ENCODE results near the gene AIG1.
"Not testable (repeated sequence)": the region's sequence is repeated elsewhere in the genome, so short reads cannot be mapped to it uniquely, and the experiment has no call there.

Gene AIG1

DNA sequence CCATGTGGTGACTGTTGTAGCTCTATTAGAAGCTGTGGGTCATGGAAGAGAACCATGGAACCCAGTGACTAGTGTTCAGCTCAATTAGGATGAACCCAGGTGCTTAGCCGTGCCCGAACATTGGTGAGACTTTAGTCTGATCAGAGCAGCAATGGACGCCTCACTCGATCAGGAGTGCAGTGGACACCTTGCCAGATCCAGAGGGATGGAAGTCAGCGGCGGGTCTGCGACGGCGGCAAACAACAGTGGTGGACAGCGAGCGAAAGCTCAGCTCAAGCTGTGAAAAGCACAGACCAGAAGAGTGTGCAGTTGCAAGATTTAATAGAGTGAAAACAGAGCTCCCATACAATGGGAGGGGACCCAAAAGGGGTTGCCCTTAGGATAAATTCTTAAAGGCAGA, 26.6 kb downstream of the AIG1 start:
- not testable (repeated sequence) for H3K9me2 ChIP-seq (replicated peaks; ENCODE audit: insufficient read depth, low read length); DNase-seq; H4K20me1 ChIP-seq (ENCODE audit: insufficient read depth, low read length); H3K27ac ChIP-seq (ENCODE audit: low read length); H3K79me2 ChIP-seq (ENCODE audit: low read length); H3K27me3 ChIP-seq (replicated peaks; ENCODE audit: insufficient read depth, low read length); H3K9ac ChIP-seq (ENCODE audit: low read length); H3F3A ChIP-seq (ENCODE audit: insufficient read depth, low read length); H3K9me3 ChIP-seq (replicated peaks; ENCODE audit: insufficient read depth, low read length); H3K36me3 ChIP-seq (replicated peaks; ENCODE audit: insufficient read depth, low read length); H3K4me2 ChIP-seq (ENCODE audit: low read depth, low read length); H3K4me3 ChIP-seq (ENCODE audit: low read length); H3K4me1 ChIP-seq (ENCODE audit: low read length); H2AFZ ChIP-seq (ENCODE audit: low read length)

DNA sequence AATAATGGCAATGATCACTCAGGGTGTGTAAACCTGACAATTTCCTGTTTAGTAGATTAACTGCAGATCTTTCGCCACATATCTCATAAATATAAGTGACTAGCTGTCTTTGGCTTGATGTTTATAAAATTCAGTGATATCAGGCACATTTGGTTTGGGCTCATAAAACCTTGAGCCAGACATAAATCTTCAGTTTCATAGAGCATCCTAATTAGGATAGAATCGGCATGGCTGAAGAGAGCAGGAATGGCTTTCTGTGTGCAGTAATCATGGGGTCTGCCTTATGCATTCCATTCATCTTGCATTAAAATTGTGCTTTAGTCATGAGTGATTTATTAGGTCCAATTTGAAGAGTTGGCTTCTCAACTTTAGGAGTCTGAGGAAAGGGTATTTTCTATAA, 27.2 kb downstream of the AIG1 start:
- no peaks in the 10 kb centered on the region for H3K36me3 ChIP-seq (replicated peaks; ENCODE audit: insufficient read depth, low read length)
- no peaks in the 10 kb centered on the region for H4K20me1 ChIP-seq (ENCODE audit: insufficient read depth, low read length)
- no peak overlapping the region for H3K9ac ChIP-seq (ENCODE audit: low read length)
- H3K4me1 ChIP-seq (ENCODE audit: low read length), result no peaks in the 10 kb centered on the region
- H3K9me2 ChIP-seq (replicated peaks; ENCODE audit: insufficient read depth, low read length), result no peaks in the 10 kb centered on the region
- H3K27ac ChIP-seq (ENCODE audit: low read length), result no peak overlapping the region
- no peaks in the 10 kb centered on the region for H3F3A ChIP-seq (ENCODE audit: insufficient read depth, low read length)
- H3K9me3 ChIP-seq (replicated peaks; ENCODE audit: insufficient read depth, low read length), result no peaks in the 10 kb centered on the region
- no peak for DNase-seq
- no peaks in the 10 kb centered on the region for H3K27me3 ChIP-seq (replicated peaks; ENCODE audit: insufficient read depth, low read length)
- no peak overlapping the region for H2AFZ ChIP-seq (ENCODE audit: low read length)
- TF ChIP-seq, protein P1, sequence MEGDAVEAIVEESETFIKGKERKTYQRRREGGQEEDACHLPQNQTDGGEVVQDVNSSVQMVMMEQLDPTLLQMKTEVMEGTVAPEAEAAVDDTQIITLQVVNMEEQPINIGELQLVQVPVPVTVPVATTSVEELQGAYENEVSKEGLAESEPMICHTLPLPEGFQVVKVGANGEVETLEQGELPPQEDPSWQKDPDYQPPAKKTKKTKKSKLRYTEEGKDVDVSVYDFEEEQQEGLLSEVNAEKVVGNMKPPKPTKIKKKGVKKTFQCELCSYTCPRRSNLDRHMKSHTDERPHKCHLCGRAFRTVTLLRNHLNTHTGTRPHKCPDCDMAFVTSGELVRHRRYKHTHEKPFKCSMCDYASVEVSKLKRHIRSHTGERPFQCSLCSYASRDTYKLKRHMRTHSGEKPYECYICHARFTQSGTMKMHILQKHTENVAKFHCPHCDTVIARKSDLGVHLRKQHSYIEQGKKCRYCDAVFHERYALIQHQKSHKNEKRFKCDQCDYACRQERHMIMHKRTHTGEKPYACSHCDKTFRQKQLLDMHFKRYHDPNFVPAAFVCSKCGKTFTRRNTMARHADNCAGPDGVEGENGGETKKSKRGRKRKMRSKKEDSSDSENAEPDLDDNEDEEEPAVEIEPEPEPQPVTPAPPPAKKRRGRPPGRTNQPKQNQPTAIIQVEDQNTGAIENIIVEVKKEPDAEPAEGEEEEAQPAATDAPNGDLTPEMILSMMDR (IDR thresholded peaks at IDR 0.05; ENCODE audit: low read length), result no peak
- H3K79me2 ChIP-seq (ENCODE audit: low read length), result no peaks in the 10 kb centered on the region
- no peak overlapping the region for H3K4me3 ChIP-seq (ENCODE audit: low read length)
- no peak overlapping the region for H3K4me2 ChIP-seq (ENCODE audit: low read depth, low read length)

DNA sequence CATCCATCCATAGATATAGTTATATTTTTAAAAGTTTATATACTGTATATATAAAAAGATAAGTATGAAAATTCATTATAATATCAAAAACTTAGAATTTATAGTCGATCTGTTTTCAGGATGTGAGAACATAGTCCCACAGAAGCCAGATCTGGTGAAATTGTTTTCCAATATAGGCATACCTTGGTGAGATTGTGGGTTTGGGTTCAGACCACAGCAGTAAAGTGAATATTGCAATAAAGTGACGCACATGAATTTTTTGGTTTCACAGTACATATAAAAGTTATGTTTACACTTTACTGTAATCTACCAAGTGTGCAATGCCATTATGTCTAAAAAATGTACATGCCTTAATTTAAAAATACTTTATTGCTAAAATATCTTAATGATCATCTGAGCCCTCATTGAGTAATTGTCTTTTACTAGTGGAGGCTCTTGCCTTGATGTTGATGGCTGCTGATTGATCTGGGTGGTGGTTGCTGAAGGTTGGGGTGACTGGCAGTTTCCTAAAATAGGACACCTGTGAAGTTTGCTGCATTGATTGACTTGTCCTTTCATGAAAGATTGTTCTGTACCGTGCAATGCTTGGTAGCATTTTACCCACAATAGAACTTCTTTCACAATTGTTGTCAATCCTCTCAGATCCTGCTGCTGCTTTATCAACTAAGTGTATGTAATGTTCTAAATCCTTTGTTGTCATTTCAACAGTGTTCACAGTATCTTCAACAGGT, 29.8 kb downstream of the AIG1 start:
- H3K4me1 ChIP-seq (ENCODE audit: low read length), result no peaks in the 10 kb centered on the region
- no peak for DNase-seq
- H3K79me2 ChIP-seq (ENCODE audit: low read length), result no peaks in the 10 kb centered on the region
- no peaks in the 10 kb centered on the region for H3K9me2 ChIP-seq (replicated peaks; ENCODE audit: insufficient read depth, low read length)
- H3K36me3 ChIP-seq (replicated peaks; ENCODE audit: insufficient read depth, low read length), result no peaks in the 10 kb centered on the region
- H3K9ac ChIP-seq (ENCODE audit: low read length), result no peak overlapping the region
- no peaks in the 10 kb centered on the region for H3K9me3 ChIP-seq (replicated peaks; ENCODE audit: insufficient read depth, low read length)
- H3K4me2 ChIP-seq (ENCODE audit: low read depth, low read length), result no peak overlapping the region
- no peaks in the 10 kb centered on the region for H4K20me1 ChIP-seq (ENCODE audit: insufficient read depth, low read length)
- H2AFZ ChIP-seq (ENCODE audit: low read length), result no peak overlapping the region
- H3K4me3 ChIP-seq (ENCODE audit: low read length), result no peak overlapping the region
- H3F3A ChIP-seq (ENCODE audit: insufficient read depth, low read length), result no peaks in the 10 kb centered on the region
- H3K27ac ChIP-seq (ENCODE audit: low read length), result no peak overlapping the region
- no peak for TF ChIP-seq EZH2phosphoT487 (IDR thresholded peaks at IDR 0.05; ENCODE audit: low read length)
- TF ChIP-seq EZH2 (optimal IDR thresholded peaks at IDR 0.05; ENCODE audit: low read depth, low read length), result no peak
- TF ChIP-seq, protein P1 (IDR thresholded peaks at IDR 0.05; ENCODE audit: low read length), result no peak
- no peaks in the 10 kb centered on the region for H3K27me3 ChIP-seq (replicated peaks; ENCODE audit: insufficient read depth, low read length)

DNA sequence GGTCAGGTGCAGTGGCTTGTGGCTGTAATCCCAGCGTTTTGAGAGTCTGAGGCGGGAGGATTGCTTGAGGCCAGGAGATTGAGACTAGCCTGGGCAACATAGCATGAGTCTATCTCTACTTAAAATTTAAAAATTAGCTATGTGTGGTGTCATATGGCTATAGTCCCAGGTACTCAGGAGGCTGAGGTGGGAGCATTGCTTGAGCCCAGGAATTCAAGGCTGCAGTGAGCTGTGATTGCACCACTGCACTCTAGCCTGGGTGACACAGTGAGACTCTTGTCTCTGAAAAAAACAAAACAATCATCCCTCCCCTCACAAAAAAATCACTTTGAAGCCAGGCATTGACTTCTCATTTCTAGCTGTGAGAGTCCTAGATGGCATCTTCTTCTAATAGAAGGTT, 32.1 kb downstream of the AIG1 start:
- Histone ChIP-seq H3K4me3 (ENCODE audit: low read length) (no peak overlapping the region), H3K4me1 (ENCODE audit: low read length) (peaks cover 9% of the 10 kb centered on the region; the same call in 1 of the 2 replicates), H3K27me3 (replicated peaks; ENCODE audit: insufficient read depth, low read length) (no peaks in the 10 kb centered on the region), H3K27ac (ENCODE audit: low read length) (no peak overlapping the region), H3F3A (ENCODE audit: insufficient read depth, low read length) (peaks cover 9% of the 10 kb centered on the region; the same call in 1 of the 2 replicates), H4K20me1 (ENCODE audit: insufficient read depth, low read length) (no peaks in the 10 kb centered on the region), H3K36me3 (replicated peaks; ENCODE audit: insufficient read depth, low read length) (no peaks in the 10 kb centered on the region), H3K9me2 (replicated peaks; ENCODE audit: insufficient read depth, low read length) (no peaks in the 10 kb centered on the region), H3K4me2 (ENCODE audit: low read depth, low read length) (no peak overlapping the region), H3K9ac (ENCODE audit: low read length) (no peak overlapping the region), H2AFZ (ENCODE audit: low read length) (no peak overlapping the region), H3K79me2 (ENCODE audit: low read length) (no peaks in the 10 kb centered on the region), H3K9me3 (replicated peaks; ENCODE audit: insufficient read depth, low read length) (no peaks in the 10 kb centered on the region)
- no peak for DNase-seq
- TF ChIP-seq EZH2phosphoT487 (IDR thresholded peaks at IDR 0.05; ENCODE audit: low read length) (no peak), EZH2 (optimal IDR thresholded peaks at IDR 0.05; ENCODE audit: low read depth, low read length) (no peak)
- TF ChIP-seq, protein P1 (IDR thresholded peaks at IDR 0.05; ENCODE audit: low read length), result no peak

All from MM.1S (cell line).